ENCODE results near the gene GPX6.
"Not testable (repeated sequence)": the region's sequence is repeated elsewhere in the genome, so short reads cannot be mapped to it uniquely, and the experiment has no call there.

The GPX6 gene

DNA sequence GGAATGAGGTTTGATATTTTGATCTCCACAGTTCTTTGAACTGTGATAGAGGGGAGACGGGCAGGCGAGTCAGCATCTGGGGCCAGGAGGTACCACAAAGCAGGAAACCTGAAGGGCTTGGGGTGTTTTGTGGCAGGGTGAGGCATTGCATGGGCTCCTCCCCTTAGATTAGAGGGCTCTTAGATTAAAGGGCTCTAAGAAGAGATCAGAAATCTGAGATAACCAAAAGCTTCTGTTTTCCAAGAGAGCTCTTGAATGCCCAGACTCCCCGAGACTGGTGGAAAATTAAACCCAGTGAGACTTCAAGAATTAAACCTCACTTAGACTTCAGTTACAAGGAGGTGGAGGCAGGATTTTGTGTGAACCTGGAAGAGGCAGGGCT lies 7.6 kb upstream of the GPX6 start:
- DNase-seq = no peak

DNA sequence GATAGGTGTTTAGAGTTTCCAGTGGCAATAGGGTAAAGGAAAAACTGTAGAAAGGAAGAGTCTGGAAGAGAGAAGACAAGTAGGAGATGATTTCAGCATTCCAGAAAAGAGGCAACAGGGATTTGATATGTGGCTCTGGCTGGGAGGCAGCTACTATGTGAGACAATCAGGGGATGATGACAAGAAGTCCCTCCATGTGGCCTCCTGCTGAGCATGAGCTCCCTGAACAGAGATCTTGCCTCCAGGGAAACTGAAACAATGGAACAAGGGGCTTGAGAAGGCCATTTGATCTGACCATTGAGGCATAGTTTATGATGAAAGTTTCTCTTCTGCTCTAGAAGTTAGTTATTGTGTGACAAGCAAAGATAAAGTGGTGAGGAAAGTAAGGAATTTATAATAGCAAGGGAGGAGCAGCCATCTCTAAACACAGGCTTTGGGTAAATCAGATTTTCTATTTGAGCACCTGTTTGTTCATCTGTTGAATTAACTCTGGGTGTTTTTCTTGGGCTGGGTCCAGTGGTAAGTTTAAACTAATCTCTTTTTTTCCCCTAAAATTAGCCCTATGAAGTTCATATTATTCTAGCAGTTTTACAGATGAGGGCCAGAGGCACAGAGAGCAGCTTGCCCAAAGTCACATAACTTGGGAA lies 7.1 kb upstream of the GPX6 start:
- DNase-seq = no peak

DNA sequence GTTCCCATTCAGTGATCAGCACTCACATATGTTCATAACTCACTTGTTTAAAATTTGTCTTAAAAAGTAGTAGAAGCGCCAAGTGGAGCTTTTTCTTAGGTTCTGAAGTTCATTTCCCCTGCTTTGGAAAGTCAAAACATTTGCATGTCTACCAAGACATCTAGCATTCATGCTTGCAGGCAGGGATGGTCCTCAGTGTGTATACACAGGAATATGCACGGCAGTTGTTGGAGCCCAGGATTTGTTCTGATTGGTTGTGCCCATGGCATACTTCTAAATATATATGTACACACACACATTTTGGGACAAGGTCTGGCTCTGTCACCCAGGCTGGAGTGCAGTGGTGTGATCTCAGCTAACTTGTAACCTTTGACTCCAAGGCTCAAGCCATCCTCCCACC lies 2.4 kb upstream of the GPX6 start:
- DNase-seq = no peak

DNA sequence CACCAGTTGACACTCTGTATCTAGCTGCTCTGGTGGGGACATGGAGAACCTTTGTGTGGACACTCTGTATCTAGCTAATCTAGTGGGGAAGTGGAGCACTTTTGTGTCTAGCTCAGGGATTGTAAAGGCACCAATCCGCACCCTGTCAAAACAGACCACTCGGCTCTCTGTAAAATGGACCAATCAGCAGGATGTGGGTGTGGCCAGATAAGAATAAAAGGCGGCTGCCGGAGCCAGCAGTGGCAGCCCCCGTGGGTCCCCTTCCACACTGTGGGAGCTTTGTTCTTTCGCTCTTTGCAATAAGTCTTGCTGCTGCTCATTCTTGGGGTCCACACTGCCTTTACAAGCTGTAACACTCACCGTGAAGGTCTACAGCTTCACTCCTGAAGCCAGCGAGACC lies 3.2 kb downstream of the GPX6 start:
- not testable (repeated sequence) for DNase-seq

DNA sequence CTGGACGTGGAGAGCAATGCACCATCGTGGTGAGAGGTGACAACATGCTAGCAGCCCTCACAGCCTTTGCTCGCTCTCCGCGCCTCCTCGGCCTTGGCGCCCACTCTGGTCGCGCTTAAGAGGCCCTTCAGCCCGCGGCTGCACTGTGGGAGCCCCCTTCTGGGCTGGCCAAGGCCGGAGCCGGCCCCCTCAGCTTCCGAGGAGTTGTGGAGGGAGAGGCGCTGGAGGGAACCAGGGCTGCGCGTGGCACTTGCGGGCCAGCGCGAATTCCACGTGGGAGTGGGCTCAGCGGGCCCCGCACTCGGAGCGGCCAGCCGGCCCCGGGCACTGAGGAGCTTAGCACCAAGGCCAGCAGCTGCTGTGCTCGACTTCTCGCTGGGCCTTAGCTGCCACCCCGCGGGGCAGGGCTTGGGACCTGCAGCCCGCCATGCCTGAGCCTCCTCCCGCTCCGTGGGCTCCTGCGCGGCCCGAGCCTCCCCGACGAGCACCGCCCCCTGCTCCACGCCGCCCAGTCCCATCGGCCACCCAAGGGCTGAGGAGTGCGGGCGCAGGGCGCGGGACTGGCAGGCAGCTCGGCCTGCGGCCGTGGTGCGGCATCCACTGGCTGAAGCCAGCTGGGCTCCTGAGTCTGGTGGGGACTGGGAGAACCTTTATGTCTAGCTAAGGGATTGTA lies 3.8 kb downstream of the GPX6 start:
- no peak for DNase-seq

DNA sequence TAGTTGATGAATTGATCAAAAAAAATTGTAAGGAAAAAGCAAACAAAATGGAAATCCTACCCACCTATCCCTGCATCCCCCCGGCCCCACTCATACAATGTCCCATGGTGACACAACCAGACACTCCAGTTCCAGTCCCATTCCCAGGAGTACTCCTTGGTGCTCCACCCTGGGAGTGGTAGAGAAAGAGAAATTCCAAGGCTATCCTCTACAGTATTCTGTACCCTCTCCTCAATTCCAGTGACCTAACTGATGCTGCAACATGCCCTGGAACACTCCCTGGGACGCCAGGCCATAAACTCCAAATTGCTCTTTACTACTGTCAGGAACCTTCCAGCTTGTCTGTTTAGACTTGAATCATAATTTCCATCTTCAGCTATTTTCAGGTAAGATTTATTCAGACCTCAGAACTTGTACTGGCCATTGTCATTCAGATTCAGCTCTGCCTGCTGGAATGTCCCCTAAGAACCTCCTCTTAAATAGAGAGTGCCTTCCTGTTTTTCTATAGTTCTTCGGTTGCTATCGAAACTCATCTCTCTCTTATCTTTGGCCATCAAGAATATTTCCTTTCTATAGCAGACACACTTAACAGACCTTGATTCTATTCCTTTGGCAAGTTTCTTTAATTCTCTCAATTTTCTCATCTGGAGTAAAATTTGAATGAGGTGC lies 8.7 kb downstream of the GPX6 start:
- DNase-seq = no peak

DNA sequence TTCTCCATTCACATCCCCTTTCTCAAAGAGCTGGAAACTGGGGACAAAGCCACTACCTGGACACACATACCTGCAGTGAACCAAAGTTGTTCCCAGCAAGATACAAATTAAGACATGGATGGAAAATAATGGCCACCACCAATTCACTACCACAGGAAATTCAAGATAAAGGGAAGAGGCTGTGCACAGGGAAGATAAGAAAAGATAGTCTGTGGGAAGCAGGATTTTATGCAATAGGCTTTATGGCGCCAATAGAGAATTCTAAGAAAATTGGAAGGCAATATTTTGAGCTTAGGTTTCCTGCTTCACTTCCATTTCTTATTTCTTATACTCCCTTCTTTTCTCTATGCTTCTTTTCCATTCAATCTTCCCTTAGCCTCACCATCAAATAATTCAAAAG lies 9.9 kb downstream of the GPX6 start:
- DNase-seq = no peak

DNA sequence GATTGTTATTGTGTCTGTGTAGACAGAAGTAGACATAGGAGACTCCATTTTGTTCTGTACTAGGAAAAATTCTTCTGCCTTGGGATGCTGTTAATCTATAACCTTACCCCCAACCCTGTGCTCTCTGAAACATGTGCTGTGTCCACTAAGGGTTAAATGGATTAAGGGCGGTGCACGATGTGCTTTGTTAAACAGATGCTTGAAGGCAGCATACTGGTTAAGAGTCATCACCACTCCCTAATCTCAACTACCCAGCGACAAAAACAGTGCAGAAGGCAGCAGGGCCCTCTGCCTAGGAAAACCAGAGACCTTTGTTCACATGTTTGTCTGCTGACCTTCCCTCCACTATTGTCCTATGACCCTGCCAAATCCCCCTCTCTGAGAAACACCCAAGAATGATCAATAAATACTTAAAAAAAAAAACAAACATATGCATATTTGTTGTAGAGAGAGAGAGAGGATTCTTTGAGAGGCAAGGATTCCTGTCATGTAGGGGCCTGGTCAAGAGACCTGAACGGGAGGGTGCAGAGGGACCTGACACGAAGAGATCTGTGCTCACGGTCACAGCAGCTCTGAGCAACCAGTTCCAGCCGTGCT lies 12.8 kb downstream of the GPX6 start:
- DNase-seq = not testable (repeated sequence)

DNA sequence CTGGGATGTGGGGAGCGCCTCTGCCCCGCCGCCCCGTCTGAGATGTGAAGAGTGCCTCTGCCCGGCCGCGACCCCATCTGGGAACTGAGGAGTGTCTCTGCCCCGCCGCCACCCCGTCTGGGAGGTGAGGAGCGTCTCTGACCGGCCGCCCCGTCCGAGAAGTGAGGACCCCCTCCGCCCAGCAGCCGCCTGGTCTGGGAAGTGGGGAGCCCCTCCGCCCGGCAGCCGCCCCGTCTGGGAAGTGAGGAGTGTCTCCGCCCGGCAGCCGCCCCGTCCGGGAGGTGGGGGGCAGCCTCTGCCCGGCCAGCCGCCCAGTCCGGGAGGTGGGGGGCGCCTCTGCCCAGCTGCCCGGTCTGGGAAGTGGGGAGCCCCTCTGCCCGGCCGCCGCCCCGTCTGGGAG lies 13.5 kb downstream of the GPX6 start:
- DNase-seq = not testable (repeated sequence)

DNA sequence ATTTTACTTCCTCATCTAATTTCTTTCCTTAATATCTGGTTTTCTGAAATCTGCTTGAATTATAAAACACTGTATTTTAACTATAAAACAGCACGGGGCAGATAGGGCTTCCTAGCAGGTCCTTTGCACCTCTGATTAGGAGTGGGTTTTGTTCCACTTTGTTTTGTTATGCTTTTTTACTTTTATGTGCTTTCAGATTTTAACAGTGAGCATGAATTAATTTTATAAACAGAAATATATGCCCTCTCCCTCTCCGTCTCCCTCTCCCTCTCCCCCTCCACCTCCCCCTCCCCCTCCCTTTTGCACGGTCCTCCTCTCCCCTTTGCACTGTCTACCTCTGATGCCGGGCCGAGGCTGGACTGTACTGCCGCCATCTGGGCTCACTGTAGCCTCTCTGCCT lies 14.3 kb downstream of the GPX6 start:
- no peak for DNase-seq

DNA sequence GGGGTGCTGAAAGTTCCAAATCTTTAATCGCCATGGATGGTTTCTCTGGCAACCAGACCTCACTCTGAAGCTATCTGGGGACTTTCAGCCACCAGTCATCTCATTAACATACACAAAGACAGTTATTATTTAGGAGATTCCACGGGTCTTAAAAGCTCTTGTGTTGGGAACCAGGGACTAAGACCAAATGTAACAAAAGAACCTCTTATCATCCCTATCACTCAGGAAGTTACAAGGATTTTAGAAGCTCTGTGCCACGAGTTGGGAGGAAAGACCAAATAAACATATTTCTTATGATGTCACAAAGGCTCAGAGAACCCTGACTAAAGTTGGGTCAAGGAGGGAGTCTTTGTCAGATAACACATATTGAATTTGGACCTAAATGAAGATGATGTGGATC lies 17.7 kb downstream of the GPX6 start:
- no peak for DNase-seq

DNA sequence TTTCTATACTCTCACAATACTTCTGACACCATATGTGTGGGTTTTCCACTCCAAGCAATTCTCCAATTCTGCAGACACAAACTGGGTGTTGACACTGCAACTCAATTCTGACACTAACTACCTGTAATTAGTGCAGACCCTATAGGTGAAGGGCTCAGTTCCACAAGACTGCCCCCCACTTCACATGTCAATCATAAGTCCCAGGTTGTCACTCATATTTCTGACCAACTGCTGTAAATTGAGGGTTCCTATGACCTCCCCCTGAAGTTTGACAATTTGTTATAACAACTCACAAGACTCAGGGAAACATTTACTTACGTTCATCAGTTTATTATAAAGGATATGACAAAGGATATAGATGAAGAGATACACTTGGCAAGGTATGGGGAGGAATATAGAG lies 18.3 kb downstream of the GPX6 start:
- DNase-seq = no peak

DNA sequence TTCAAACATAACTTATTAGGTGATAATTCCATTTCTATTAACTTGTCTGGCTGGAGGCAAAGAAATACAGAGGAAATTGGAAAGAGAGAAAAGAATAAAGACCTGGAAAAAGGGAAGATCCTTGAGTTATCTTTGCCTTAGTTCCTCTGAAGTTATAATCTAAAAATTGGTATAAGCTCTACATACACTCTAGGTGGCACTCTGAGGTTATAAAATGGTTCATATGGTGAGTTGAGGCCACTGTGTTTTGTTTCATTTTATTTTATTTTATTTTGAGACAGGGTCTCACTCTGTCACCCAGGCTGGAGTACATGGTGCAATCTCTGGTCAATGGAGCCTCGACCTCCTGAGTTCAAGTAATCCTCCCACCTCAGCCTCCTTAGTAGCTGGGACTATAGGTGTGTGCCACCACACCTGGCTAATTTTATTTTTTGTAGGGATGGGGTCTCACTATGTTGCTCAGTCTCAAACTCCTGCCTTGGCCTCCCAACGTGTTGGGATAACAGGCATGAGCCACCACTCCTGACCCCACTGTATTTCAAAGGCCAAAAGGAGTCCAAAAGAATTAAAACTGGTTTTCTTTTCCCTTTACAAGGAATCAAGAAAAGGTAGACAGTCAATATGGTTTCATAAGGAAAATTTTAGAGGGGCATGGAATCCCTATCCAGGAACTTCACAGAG lies 19.4 kb downstream of the GPX6 start:
- DNase-seq = no peak

DNA sequence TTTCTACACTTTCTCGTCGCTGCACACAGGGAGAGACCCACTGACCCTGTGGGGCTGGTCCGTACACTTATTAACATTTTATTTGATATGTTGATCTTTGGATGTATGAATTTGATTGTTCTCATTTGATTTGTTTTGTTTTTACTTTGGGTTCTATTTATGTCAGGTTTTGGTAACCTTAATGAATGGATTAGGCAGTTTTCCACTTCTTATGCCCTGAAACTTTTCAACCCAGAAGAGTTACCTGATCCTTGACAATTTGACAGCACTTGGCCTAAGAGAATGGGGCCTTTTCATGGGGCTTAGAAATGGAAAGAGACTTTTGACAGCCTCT lies 23.6 kb downstream of the GPX6 start:
- no peak for DNase-seq

DNA sequence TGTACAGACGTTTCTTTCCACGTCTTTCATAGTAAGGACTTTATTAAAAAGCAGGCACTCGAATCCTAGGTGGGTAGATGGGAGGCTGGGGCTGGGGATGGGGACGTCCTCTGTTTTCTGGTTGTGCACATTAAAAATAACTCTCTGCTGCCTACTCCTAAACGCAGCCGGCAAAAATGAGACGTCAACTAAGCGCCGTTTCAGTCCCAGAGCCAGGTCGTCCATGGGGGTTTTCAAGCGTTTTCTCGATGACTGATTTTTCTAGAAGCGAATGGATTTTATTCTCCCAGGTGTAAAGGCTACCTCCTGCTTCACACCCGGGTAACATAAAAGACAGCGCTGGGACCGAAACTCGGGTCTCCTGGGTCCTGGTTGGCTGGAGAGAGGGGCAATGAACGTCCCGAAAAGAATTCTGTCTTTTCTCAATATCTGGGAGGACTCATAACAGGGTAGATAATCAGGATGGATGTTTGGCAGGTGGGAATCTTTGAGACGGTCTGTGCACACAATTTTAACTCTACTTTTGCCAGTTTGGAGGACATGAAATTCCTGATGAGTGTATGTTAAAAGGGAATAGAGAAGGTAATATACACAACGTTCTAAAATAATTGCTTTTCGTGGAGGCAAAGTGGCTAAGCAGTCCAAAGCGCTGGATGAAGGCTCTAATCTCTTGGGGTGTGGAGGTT lies 25.2 kb downstream of the GPX6 start:
- DNase-seq = no peak

DNA sequence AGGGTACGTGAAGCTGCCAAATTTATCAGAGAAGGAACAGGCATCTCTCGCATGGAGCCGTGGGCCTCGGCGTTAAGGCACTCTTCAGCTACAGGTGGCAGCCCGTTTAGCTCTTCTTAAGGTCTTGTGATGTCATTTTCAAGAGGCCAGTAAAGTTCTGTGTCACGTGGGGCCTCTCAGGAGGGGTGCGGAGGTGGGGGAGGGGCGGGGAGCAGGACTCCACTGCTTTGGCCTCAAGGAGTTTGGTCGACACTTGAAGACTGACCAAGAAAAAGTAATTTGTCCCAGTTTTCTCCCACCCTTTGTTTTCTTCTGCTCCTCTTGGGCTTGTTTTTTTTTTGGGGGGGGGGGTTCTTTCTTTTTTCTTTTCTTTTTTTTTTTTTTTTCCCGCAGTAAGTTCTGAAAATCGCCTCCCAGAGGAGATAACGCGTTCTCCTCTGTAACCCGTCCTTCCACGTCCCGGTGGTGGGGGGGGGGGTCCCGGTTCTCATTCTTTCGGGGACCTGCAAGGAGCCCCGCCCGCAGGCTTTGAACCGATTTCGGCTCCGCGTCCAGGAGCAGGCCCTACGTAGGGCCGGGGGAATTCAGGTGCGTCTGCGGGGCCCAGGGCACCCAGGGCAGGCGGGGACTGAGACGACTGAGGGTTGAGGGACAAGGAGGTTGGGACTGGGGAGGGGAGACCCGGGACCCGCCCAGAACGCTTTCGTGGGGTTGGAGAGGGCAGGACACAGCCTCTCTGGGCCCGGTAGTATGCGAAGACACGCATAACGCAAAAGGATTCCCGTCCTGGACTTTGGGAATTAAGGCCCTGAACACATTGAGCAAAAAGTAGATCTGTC lies 26.0 kb downstream of the GPX6 start:
- no peak for DNase-seq

DNA sequence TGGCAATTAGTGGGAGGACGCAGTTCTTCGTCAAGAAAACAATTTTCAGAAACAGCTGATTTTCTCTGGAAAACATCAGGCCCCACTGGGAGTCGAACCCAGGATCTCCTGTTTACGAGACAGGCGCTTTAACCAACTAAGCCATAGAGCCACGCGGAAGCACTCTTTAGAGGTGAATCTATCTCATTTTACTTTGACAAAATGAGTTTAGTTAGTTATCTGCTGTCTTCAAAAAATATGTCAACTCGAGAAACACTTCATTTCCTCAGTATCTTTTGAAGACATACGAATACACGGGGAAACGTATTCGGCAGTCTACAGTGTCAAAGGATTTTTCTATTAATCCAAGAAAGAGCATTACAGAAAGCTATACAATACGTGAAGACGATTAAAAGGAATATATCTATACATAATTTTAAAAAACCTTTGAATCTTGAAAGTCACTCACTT lies 26.7 kb downstream of the GPX6 start:
- DNase-seq = no peak

DNA sequence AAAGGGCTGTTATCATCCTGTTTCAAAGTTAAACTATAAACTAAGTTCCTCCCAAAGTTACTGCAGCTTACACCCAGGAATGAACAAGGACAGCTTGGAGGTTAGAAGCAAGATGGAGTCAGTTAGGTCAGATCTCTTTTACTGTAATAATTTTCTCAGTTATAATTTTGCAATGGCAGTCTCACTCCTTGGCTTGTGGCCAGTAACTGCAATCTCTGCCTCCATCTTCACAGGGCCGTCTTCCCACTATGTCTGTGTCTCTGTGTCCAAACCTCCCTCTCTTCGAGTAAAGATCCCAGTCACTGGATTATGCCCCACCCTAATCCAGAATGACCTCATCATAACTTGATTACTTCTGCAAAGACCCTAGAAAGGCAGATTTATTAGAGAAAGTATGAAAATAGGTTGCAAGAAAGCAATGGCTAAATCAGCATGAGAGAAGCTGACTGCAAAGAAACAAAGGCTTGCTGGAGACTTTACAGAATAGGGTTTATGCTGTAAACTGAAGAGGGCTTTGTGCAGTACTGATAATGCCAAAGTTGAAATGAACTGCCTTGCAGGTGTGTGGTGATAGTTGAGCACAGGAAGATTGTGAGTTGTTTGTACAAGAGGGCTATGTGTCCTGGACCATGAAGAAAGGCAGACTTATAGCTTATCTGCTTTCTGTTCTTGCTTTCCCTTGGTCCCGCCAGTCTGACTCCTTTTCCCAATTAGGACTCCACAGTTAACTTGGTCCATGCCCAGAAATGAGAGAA lies 28.4 kb downstream of the GPX6 start:
- DNase-seq = no peak

DNA sequence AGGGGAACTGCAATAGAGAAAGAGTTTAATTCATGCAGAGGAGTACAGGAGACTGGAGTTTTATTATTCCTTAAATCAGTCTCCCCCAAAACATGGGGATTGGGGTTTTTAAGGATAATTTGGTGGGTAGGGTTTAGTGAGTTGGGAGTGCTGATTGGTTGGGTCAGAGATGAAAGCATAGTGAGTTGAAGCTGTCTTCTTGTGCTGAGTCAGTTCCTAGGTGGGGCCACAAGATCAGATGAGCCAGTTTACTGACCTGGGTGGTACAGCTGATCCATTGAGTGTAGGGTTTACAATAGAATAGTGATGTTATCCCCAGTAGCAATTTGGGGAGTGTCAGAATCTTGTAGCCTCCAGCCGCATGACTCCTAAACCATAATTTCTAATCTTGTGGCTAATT lies 29.1 kb downstream of the GPX6 start:
- no peak for DNase-seq

DNA sequence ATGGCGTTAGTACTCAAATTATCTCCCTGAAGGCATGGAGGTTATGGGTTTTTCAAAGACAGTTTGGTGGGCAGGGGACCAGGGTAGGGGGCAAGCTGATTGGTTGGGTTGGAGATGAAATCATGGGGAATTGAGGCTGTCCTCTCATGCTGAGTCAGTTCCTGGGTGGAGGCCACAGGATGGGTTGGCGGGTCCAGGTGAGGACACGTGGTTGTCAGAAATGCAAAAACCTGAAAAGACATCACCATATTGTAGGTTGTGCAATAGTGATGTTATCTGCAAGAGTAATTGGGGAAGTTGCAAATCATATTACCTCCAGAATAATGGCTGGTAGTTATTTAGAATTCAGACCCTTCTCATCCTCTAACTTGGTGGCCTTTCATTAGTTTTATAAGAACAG lies 30.1 kb downstream of the GPX6 start:
- no peak for DNase-seq

DNA sequence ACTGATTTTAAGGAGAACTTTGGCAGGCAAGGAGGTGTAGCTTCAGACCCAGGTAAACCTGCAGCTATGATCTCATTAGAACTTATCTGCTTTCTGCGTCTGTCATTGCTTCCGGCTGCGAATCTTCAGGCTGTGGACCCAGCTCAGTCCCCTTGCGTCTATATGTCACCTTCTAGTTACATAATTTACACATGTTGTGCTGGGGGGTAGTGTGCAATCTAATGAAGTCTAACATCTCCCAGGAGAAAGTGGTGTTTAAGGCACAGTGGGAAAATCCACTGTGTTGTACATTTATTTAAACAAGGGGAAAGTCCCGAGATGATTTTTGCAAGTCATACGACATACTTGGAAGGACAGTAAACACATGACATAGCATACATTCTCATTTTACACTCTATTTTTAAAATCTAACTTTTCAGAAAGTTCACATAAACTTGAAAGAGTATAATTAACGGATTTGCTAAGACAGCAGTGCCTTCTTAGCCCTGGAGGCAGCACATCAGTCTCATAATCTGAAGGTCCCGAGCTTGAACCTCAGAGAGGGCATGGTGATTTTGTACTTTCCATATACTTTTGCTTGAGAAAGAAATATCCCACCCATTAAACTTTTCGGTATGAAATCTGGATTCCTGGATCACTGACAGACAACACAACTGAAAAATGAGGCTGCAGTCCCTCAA lies 35.2 kb downstream of the GPX6 start:
- DNase-seq = no peak

All from NCI-H187 treated with DMSO at 0.1 percent for 48 hours (cell line).